HG02798 (cell line): ENCODE results near the gene IRAG1.

Experiments
- ATAC-seq: cut with Tn5 transposase; IDR thresholded peaks from one replicate; pipeline ENCODE4 v1.9.1; 2021; ENCODE audit warnings: mild to moderate bottlenecking; ENCODE audit not compliant: unreplicated experiment, poor library complexity

IRAG1 gene, protein sequence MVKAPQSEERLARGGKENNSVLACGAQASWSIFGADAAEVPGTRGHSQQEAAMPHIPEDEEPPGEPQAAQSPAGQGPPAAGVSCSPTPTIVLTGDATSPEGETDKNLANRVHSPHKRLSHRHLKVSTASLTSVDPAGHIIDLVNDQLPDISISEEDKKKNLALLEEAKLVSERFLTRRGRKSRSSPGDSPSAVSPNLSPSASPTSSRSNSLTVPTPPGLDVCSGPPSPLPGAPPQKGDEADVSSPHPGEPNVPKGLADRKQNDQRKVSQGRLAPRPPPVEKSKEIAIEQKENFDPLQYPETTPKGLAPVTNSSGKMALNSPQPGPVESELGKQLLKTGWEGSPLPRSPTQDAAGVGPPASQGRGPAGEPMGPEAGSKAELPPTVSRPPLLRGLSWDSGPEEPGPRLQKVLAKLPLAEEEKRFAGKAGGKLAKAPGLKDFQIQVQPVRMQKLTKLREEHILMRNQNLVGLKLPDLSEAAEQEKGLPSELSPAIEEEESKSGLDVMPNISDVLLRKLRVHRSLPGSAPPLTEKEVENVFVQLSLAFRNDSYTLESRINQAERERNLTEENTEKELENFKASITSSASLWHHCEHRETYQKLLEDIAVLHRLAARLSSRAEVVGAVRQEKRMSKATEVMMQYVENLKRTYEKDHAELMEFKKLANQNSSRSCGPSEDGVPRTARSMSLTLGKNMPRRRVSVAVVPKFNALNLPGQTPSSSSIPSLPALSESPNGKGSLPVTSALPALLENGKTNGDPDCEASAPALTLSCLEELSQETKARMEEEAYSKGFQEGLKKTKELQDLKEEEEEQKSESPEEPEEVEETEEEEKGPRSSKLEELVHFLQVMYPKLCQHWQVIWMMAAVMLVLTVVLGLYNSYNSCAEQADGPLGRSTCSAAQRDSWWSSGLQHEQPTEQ

GRCh38 chr11:10693509-10694081 is at the start of gene IRAG1:
Gene IRAG1 (minus strand): TSS chr11:10693755. CDS start chr11:10693602, 153 bp downstream.
- ATAC-seq = no peak

DNA sequence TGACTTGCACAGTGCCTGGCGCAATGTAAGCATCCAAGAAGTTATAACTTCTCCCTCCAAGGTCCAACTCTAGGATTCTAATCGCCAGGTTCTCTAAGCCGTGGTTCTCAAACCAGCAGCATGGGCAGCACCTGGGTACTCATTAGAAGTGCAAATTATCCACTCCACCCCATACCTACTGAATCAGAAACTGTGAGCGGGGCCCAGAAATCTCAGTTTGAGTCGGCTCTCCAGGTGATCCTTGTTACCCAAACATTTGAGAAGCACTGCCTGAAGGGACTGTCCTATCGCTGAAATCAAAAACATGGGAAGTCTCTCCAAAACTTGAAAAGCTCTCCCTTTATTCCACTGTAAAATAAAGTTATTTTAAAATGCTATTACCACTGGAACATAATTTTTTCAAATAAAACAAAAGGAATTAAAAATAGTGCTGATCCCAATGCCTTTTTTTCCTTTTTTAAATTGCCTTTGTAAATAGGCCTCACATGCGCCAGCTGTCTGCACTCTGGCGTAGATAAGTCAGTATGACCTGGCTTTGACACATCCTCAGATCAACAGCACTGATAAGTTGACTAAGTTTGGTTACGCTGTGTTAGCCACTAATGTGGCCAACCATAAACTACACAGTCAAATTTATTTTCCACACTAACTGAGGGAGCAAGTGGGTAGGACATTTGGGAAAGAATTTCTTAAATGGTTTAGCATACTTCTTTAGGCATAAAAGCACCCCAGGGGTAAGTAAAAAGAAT is 49.1 kb upstream of the IRAG1 start:
- ATAC-seq = peak; percentile 36

- peak; percentile 99 for ATAC-seq
These were observed 42.2 kb upstream of the IRAG1 start for GRCh38 chr11:10735481-10736475.

DNA sequence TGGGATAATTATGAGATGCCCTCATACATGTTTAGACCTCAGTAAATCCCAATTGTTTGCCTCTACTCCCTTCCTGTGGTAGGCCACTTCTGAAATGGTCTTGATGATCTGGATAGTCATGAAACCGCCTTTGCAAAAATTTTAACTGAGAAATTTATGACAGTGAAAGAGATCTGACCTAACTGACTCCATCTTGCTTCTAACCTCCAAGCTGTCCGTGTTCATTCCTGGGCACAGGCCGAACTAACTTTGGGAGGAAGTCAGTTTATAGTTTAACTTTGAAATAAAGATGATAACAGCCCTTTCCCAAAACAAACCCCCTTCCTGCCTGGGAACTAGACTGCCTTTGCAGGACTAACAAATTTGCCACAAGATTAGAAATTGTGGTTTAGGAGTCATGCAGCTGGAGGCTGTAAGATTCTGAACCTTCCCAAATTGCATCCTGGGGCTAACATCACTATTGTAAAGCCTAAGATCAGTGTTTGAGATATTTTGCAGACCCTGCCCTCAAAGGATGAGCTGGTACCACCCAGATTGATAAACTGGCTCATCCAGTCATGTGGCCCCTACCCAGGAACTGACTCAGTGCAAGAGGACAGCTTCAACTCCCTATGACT is 37.6 kb upstream of the IRAG1 start:
- ATAC-seq = no peak

GRCh38 chr11:10730151-10730550 is 36.6 kb upstream of the IRAG1 start:
- no peak for ATAC-seq

DNA sequence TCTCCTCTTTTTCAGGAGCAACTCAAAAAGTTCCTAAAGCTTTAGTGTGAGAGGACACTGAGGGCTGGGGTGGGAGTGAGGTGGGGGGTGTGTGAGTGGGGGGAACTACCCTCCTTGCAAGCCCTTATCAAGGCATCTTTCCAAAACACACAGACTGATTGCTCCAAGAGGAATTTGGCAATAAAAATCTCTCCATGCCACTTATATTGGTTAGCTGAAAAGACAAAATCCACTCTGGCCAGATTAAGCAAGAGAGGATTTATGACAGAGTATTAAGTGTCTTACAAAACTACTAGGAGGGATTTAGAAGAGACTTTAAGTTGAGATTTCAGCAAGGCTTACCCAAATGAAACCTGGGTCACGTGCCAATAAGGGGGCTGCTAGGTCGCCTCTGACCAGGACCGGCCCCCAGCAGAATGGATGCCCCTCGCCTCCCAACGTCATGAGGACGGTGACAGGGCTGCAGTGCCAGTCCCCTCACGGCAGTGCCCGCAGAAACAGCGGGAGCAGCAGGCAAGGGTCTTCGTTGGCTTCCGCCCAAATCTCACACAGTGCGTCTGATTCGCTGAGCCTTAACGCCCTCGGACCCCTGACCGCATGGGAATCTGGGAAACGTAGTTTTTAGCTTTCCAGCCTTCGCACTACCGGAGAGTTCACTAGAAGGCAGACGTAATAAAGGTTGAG is 35.4 kb upstream of the IRAG1 start:
- ATAC-seq = no peak

GRCh38 chr11:10728154-10728553 is 34.6 kb upstream of the IRAG1 start:
- no peak for ATAC-seq

DNA sequence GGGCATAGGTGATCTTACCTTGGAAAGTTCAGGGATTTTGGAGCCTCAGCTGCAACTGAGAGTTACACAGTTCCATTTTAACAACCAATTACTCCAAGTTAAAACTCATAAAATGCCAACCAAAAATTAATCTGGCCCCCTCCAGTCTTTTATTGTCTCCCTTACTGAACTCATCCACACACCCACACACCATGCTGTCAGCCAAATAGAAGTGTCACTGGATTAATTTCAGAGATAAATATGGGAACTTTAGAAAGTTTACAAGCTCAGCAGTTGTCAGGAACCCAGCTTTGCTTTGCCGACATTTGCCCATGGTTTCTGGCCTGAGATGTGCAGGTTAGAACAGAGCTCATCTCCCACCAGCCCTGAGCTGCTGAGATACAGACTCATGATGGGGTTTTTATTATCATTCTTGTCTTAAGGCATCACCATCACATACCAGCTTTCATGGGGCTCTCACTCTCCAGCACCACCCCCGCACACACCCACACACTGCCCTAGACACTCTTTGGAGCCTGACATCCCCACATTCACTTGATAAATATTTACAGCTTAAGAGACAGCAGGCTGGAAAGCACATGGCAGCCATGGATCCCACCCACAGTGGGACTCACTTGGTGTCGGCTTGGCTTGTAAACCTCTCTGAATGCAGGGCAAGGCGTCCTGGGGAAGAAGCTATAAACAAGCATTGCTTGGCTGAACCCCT is 33.7 kb upstream of the IRAG1 start:
- no peak for ATAC-seq

GRCh38 chr11:10725907-10726253 is 32.3 kb upstream of the IRAG1 start:
- no peak for ATAC-seq

GRCh38 chr11:10725114-10725906 is 31.8 kb upstream of the IRAG1 start:
- ATAC-seq = no peak

DNA sequence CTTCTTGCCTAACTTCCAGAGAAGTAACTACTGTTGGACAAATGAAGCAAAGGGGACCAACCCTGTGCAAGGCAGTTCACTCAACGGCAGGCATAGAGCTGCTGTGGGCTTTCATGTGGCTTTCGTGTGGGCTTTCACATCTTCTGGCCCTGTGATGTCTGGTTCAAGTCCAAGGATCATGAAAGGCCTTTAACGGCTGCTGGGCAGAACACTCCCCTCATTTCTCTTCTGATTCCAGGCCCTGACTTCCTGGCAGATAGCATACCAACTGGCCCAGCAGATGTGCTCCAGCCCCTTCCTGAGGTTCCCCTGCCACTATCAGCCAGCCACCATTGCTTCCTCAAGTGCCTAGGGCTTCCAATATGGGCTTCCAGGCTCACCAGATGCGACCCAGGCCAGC is 28.8 kb upstream of the IRAG1 start:
- ATAC-seq = no peak

GRCh38 chr11:10720881-10721376 is 27.4 kb upstream of the IRAG1 start:
- no peak for ATAC-seq

GRCh38 chr11:10719616-10720015 is 26.1 kb upstream of the IRAG1 start:
- no peak for ATAC-seq

DNA sequence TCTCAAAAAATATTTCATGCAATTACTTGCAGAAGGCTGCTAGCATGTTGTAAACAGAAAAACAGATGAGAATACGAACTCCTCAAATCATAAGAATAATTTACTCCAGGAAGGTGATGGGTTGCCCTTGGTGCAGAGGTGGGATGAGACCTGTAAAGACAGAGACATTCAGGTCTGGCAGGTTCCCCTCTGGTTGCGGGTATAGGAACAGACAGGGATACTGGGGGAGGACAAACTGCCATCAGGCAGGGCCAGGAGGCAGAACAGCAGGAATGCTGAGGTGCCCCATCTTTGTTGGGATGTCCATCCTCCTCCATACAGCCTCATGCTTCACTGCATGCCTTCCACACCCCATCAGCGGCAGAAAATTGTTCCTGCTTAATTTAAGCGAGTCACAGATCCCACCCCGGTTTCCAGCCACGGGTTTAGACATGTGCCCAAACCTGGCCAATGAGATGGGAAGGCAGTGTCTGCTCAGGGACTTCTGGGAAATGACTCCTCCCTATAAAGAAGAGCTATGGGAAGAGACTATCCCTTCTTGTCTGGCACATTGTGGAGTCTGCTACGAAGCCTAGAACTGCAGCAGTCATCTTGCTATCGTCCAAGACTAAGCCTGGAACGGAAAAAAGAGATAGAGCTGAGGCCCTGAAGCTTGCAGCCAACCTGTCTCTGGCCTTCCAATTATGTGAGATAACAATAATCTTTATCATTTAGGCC is 23.1 kb upstream of the IRAG1 start:
- no peak for ATAC-seq

- no peak for ATAC-seq
These were observed 22.6 kb upstream of the IRAG1 start for GRCh38 chr11:10716122-10716521.

DNA sequence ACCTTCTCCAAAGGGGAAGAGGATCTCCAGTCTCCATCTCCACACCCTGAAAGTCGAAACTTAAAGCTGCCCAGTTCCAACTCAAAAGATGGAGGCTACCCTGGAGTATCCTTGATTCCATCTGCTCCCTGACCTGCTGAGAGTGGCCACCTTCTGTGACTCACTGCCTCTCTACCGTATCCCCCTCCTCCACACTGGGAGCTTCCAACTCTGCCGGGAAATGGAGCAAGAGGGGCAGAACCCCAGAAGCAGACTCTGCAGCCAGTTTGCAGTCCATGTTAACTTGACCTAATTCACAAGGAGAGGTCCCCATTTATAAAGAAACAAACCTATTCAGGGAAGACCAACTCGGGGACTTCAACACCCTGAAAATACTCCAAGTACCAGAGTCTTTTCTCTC is 22.0 kb upstream of the IRAG1 start:
- ATAC-seq = no peak
